ENCODE results near the gene ASB18. TPM values are rescaled to one million over a fixed set of nuclear protein-coding genes. Genes with fewer than 3 reads are reported as not detected.

ASB18 gene
- total and polyA plus RNA-seq, 2 of the 4 experiments (the other 2 are of a cell fraction) = not detected

- Histone ChIP-seq H3K14ac (replicated peaks; ENCODE audit: low read depth, low read length) (no peak overlapping the region), H2AK5ac (ENCODE audit: low read depth, low read length) (no peak overlapping the region), H2BK15ac (ENCODE audit: low read depth, low read length) (no peak overlapping the region), H4K91ac (ENCODE audit: insufficient read depth, low read depth, low read length) (no peak overlapping the region), H4K5ac (ENCODE audit: low read depth, low read length) (no peak overlapping the region), H3K79me1 (ENCODE audit: low read depth in 1 of 2, low read length in 2 of 2) (no peaks in the 10 kb centered on the region), H3K56ac (ENCODE audit: extremely low read depth, insufficient read depth, low read length) (no peak overlapping the region), H3K9me3 (ENCODE audit: control insufficient read depth, insufficient read depth, low read length) (no peaks in the 10 kb centered on the region; the same call in 1 of the 2 replicates), H2AFZ (replicated peaks; ENCODE audit: low read length, poor library complexity) (no peak overlapping the region), H3K18ac (ENCODE audit: low read depth, low read length) (no peak overlapping the region), H3K9ac (ENCODE audit: low read depth, low read length) (no peak overlapping the region), H3K27me3 (ENCODE audit: control insufficient read depth, insufficient read depth, low read length) (peaks cover 20% of the 10 kb centered on the region), H3K4me2 (ENCODE audit: low read depth, low read length) (no peak overlapping the region), H2AK9ac (replicated peaks; ENCODE audit: low read depth, low read length, poor library complexity) (no peak overlapping the region), H4K20me1 (ENCODE audit: insufficient read depth, low read length) (no peaks in the 10 kb centered on the region), H3K4me3 (ENCODE audit: insufficient read depth, low read depth, low read length) (no peak overlapping the region), H3K23ac (ENCODE audit: low read depth, low read length) (no peak overlapping the region), H2BK5ac (ENCODE audit: low read depth, low read length, poor library complexity, severe bottlenecking) (no peak overlapping the region), H2BK20ac (ENCODE audit: low read depth, low read length) (no peak overlapping the region), H4K8ac (ENCODE audit: low read depth in 2 of 2, low read length in 2 of 2) (no peak overlapping the region), H3K4ac (ENCODE audit: low read depth, low read length) (no peak overlapping the region), H3K4me1 (ENCODE audit: control insufficient read depth, insufficient read depth, low read length) (no peaks in the 10 kb centered on the region), H3K36me3 (ENCODE audit: control insufficient read depth, insufficient read depth, low read length) (no peaks in the 10 kb centered on the region), H3K27ac (ENCODE audit: insufficient read depth, low read length) (no peak overlapping the region), H3K9me1 (ENCODE audit: insufficient read depth, low read length) (no peaks in the 10 kb centered on the region), H2BK120ac (ENCODE audit: low read depth, low read length) (no peak overlapping the region)
- dilution Hi-C loops (cut with HindIII; ENCODE audit: low sequenced_read_pairs, unreplicated experiment) (no loop called here), intact Hi-C loops (cut with micrococcal nuclease) (no loop called here), in situ Hi-C loops (cut with MboI; ENCODE audit: low sequenced_read_pairs) (no loop called here)
- ChIA-PET CTCF (no interaction called here), POLR2A (ENCODE audit: unreplicated experiment) (no interaction called here)
- WGBS, 2 experiments (ENCODE audit: extremely low coverage in 2 of 2, insufficient read length in 1 of 2) = 68% methylated on average over 11 of the region's 12 CpGs; no CpG with 5 or more reads in 1 of the 2 experiments
- no peak for ATAC-seq (ENCODE audit: low read depth)
- TF ChIP-seq RCOR1 (IDR thresholded peaks at IDR 0.05; ENCODE audit: insufficient replicate concordance, low read length) (no peak), MAZ (IDR thresholded peaks at IDR 0.05; ENCODE audit: borderline replicate concordance, low read depth, low read length) (no peak), ELK1 (IDR thresholded peaks at IDR 0.05; ENCODE audit: borderline replicate concordance, low read depth, low read length) (no peak), CTCF (conservative IDR thresholded peaks at IDR 0.05; ENCODE audit: low read depth, low read length) (no peak)
- DNase-seq = no peak
- no TSS peak for BruUV-seq (replicated peaks)
Measured at GRCh38 chr2:236215761-236216333, 48.4 kb downstream of the ASB18 start.
